GM12865 (cell line): ENCODE data around the gene FUT8.
"Not testable (repeated sequence)": the region's sequence is repeated elsewhere in the genome, so short reads cannot be mapped to it uniquely, and the experiment has no call there.

ENCODE experiments used
- DNase-seq: peaks from one replicate; pipeline ENCODE4 v3.0.0; 2010; ENCODE audit warnings: low read depth
- H3K4me3 ChIP-seq: 2 replicates; pipeline ENCODE4 v1.5.1; 2011; ENCODE audit warnings: mild to moderate bottlenecking, low read depth, low read length, control low read depth
- TF ChIP-seq, protein P1 (sequence below): IDR thresholded peaks from 2 replicates; pipeline ENCODE4 v1.5.1; 2011; ENCODE audit warnings: low read length, control low read depth, low read depth, inconsistent platforms; ENCODE audit not compliant: insufficient read depth; ENCODE audit errors: missing control alignments

The FUT8 gene

DNA sequence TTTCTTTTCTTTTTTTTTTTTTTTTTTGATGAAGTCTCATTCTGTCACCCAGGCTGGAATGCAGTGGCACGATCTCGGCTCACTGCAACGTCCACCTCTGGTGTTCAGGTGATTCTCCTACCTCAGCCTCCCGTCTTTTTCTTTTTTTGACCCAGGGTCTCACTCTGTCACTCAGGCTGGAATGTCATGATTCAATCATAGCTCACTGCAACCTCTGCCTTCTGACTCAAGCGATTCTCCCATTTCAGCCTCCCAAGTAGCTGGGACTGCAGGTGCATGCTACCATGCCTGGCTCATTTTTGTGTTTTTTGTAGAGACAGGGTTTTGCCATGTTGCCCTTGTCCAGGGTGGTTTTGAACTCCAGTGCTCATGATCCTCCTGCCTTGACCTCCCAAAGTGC lies 12.0 kb downstream of the FUT8 start:
- TF ChIP-seq, protein P1, sequence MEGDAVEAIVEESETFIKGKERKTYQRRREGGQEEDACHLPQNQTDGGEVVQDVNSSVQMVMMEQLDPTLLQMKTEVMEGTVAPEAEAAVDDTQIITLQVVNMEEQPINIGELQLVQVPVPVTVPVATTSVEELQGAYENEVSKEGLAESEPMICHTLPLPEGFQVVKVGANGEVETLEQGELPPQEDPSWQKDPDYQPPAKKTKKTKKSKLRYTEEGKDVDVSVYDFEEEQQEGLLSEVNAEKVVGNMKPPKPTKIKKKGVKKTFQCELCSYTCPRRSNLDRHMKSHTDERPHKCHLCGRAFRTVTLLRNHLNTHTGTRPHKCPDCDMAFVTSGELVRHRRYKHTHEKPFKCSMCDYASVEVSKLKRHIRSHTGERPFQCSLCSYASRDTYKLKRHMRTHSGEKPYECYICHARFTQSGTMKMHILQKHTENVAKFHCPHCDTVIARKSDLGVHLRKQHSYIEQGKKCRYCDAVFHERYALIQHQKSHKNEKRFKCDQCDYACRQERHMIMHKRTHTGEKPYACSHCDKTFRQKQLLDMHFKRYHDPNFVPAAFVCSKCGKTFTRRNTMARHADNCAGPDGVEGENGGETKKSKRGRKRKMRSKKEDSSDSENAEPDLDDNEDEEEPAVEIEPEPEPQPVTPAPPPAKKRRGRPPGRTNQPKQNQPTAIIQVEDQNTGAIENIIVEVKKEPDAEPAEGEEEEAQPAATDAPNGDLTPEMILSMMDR: no peak
- no peak overlapping the region for H3K4me3 ChIP-seq
- no peak for DNase-seq

DNA sequence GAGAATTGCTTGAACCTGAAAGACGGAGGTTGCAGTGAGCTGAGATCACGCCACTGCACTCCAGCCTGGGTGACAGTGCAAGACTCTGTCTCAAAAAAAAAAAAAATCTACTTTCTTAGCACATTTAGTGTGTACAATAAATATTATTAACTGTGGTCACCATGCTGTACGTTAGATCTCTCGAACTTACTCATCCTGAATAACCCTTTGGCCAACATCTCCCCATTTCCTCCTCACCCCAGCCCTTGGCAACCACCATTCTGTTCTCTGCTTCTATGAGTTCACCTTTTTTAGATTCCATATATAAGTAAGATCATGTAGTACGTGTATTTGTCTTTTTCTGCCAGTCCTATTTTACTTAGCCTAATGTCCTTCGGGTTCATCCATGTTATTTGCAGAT lies 13.4 kb downstream of the FUT8 start:
- H3K4me3 ChIP-seq: no peak overlapping the region
- TF ChIP-seq, protein P1: no peak
- DNase-seq: peak; percentile 82

DNA sequence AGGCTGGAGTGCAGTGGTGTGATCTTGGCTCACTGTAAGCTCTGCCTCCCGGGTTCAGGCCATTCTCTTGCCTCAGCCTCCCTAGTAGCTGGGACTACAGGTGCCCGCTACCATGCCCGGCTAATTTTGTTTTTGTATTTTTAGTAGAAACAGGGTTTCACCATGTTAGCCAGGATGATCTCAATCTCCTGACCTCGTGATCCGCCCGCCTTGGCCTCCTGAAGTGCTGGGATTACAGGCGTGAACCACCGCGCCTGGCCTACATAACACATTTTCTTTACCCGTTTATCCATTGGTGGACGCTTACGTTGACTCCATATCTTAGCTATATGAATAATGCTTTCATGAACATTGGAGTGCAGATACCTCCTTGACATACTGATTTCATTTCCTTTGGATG lies 14.4 kb downstream of the FUT8 start:
- H3K4me3 ChIP-seq, DNase-seq: not testable (repeated sequence)

DNA sequence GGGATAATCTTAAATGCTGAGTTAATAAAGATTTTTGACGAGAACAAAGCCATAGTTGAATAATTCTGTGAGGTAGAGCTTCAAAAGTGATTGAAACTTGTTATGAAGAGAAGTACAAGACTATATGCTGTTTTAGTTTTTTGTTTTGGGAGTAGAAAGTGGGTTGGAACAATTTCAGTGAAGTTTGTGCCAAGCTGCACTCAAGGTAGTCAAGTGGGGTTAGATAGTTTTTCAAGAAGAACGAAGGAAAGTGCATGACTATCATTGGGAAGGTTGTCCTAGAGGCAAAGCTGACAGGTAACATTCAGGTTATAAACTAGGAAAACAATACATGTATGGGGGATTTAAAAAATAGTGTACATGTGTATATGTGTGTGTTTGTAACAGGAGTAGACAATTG lies 16.2 kb downstream of the FUT8 start:
- no peak overlapping the region for H3K4me3 ChIP-seq
- no peak for DNase-seq
- TF ChIP-seq, protein P1: no peak

DNA sequence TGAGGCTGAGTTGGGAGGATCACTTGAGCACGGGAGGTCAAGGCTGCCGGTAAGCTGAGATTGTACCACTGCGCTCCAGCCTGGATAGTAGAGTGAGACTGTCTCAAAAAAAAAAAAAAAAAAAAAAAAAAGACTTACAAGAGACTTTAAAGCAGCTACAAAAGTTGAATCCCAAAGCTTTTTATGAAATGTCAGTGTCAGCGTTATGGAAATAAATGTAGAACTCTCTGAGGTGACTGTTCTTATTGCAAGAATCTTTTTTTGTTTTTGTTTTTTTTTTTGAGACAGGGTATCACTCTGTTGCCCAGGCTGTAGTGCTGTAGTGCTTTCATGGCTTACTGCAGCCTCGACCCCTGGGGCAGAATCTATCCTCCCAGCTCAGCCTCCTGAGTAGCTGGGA lies 17.2 kb downstream of the FUT8 start:
- DNase-seq: no peak
- H3K4me3 ChIP-seq: no peak overlapping the region
- TF ChIP-seq, protein P1: no peak

DNA sequence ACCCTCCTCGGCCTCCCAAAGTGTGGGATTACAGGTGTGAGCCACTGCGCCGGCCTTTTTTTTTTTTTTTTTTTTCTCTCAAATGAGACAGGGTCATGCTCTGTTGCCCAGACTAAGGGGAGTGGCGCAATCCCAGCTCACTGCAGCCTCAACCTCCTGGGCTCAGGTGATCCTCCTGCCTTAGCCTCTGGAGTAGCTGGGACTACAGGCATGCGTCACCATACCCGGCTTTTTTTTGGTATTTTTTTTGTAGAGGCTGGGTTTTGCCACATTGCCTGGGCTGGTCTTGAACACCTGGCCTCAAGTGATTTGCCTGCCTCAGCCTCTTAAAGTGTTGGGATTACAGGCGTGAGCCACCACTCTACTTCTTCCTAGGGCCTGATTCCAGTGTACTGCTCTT lies 18.7 kb downstream of the FUT8 start:
- no peak overlapping the region for H3K4me3 ChIP-seq
- TF ChIP-seq, protein P1: no peak
- DNase-seq: no peak

DNA sequence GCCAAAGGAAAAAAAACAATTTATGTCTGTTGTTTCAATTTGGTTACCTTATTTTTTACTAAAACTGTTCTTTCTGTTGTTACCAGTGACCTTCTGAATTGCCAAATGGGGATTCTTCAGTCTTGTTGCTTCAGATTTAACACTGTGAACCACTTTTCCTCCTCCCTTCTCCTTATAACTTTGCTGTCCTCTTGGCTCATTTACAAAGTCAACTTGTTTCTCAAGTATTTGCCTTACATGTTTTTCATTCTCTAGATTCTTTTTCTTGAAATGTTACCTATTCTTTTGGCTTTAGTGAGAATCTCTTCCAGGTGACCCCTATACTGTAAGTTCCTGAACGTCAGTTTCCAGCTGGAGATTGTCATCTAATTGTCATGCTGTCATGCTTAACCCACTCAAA lies 19.4 kb downstream of the FUT8 start:
- H3K4me3 ChIP-seq: no peak overlapping the region
- DNase-seq: no peak
- TF ChIP-seq, protein P1: no peak
